H9 (cell line): ENCODE data around the gene KCNAB3. TPM values are rescaled to one million over a fixed set of nuclear protein-coding genes. Genes with fewer than 3 reads are reported as not detected.

Source experiments
- DNase-seq: peaks from one replicate; pipeline ENCODE4 v3.0.0-alpha.2; 2017
- H2AFZ ChIP-seq: one replicate; pipeline ENCODE4 v1.6.1; 2013; ENCODE audit warnings: mild to moderate bottlenecking, low read length, control low read depth, moderate library complexity
- H2AK5ac ChIP-seq: 2 replicates; pipeline ENCODE4 v1.6.1; 2013; ENCODE audit warnings: low read length, control low read depth, mixed read lengths; ENCODE audit not compliant: insufficient read length
- H2BK120ac ChIP-seq: one replicate; pipeline ENCODE4 v1.6.1; 2013; ENCODE audit warnings: low read depth, mild to moderate bottlenecking, low read length, control low read depth, inconsistent platforms; ENCODE audit not compliant: poor library complexity, severe bottlenecking
- H2BK12ac ChIP-seq: 2 replicates; pipeline ENCODE4 v1.6.1; 2013; ENCODE audit warnings: low read length, control low read depth, mixed read lengths, low read depth; ENCODE audit not compliant: insufficient read length
- H2BK15ac ChIP-seq: 2 replicates; pipeline ENCODE4 v1.6.1; 2013; ENCODE audit warnings: low read depth, low read length, control low read depth
- H2BK20ac ChIP-seq: one replicate; pipeline ENCODE4 v1.6.1; 2013; ENCODE audit warnings: low read depth, mild to moderate bottlenecking, low read length, control low read depth, inconsistent platforms; ENCODE audit not compliant: poor library complexity, severe bottlenecking
- H2BK5ac ChIP-seq: 2 replicates; pipeline ENCODE4 v1.6.1; 2013; ENCODE audit warnings: low read length, control low read depth, mixed read lengths; ENCODE audit not compliant: insufficient read length
- H3K14ac ChIP-seq: 2 replicates; pipeline ENCODE4 v1.6.1; 2013; ENCODE audit warnings: low read length, control low read depth; ENCODE audit not compliant: insufficient read depth
- H3K18ac ChIP-seq: 2 replicates; pipeline ENCODE4 v1.6.1; 2013; ENCODE audit warnings: low read depth, mild to moderate bottlenecking, mixed read lengths, low read length, control low read depth; ENCODE audit not compliant: insufficient read length
- H3K23ac ChIP-seq: 2 replicates; pipeline ENCODE4 v1.6.1; 2013; ENCODE audit warnings: low read length, control low read depth, mixed read lengths, low read depth; ENCODE audit not compliant: insufficient read length
- H3K23me2 ChIP-seq: 2 replicates; pipeline ENCODE4 v1.6.1; 2013; ENCODE audit warnings: low read depth, mild to moderate bottlenecking, mixed read lengths, low read length, control low read depth; ENCODE audit not compliant: insufficient read length, poor library complexity, severe bottlenecking
- H3K27ac ChIP-seq: 2 replicates; pipeline ENCODE4 v1.5.1; 2013; ENCODE audit warnings: low read length, control low read depth, mixed read lengths, low read depth; ENCODE audit not compliant: insufficient read length
- H3K27me3 ChIP-seq: 2 replicates; pipeline ENCODE4 v1.6.1; 2013; ENCODE audit warnings: low read length, control low read depth, inconsistent platforms; ENCODE audit not compliant: insufficient read depth
- H3K4ac ChIP-seq: 2 replicates; pipeline ENCODE4 v1.6.1; 2013; ENCODE audit warnings: low read depth, mild to moderate bottlenecking, control low read depth, inconsistent platforms, low read length, moderate library complexity
- H3K4me1 ChIP-seq: 2 replicates; pipeline ENCODE4 v1.6.1; 2013; ENCODE audit warnings: low read length, control low read depth, inconsistent platforms; ENCODE audit not compliant: insufficient read depth
- H3K4me2 ChIP-seq: 2 replicates; pipeline ENCODE4 v1.6.1; 2013; ENCODE audit warnings: low read length, control low read depth, mixed read lengths; ENCODE audit not compliant: insufficient read length, insufficient read depth
- H3K56ac ChIP-seq: 2 replicates; pipeline ENCODE4 v1.6.1; 2013; ENCODE audit warnings: low read depth, mild to moderate bottlenecking, mixed read lengths, low read length, control low read depth; ENCODE audit not compliant: insufficient read length
- H3K79me1 ChIP-seq: 2 replicates; pipeline ENCODE4 v1.6.1; 2013; ENCODE audit warnings: low read depth, mild to moderate bottlenecking, moderate library complexity, low read length, control low read depth, inconsistent platforms; ENCODE audit not compliant: insufficient read depth, poor library complexity, severe bottlenecking
- H3K79me2 ChIP-seq: 2 replicates; pipeline ENCODE4 v1.6.1; 2013; ENCODE audit warnings: low read length, control low read depth, inconsistent platforms; ENCODE audit not compliant: insufficient read depth
- H3K9ac ChIP-seq: 2 replicates; pipeline ENCODE4 v1.6.1; 2013; ENCODE audit warnings: low read length, control low read depth, mixed read lengths; ENCODE audit not compliant: insufficient read length; ENCODE audit errors: extremely low read depth
- H3K9me3 ChIP-seq: one replicate; pipeline ENCODE4 v1.6.1; 2013; ENCODE audit warnings: low read depth, low read length, inconsistent platforms; ENCODE audit not compliant: control insufficient read depth
- H3T11ph ChIP-seq: one replicate; pipeline ENCODE4 v1.6.1; 2013; ENCODE audit warnings: mild to moderate bottlenecking, low read length, control low read depth, inconsistent platforms
- H4K20me1 ChIP-seq: one replicate; pipeline ENCODE4 v1.6.1; 2013; ENCODE audit not compliant: control insufficient read depth, insufficient read length, insufficient read depth
- H4K5ac ChIP-seq: 2 replicates; pipeline ENCODE4 v1.6.1; 2013; ENCODE audit warnings: low read depth, mild to moderate bottlenecking, mixed read lengths, low read length, control low read depth; ENCODE audit not compliant: insufficient read length
- H4K8ac ChIP-seq: replicated peaks from 2 replicates; pipeline ENCODE4 v1.6.1; 2013; ENCODE audit warnings: low read length, control low read depth, mixed read lengths, low read depth; ENCODE audit not compliant: insufficient read length
- H4K91ac ChIP-seq: 2 replicates; pipeline ENCODE4 v1.6.1; 2013; ENCODE audit warnings: low read depth, mild to moderate bottlenecking, moderate library complexity, mixed read lengths, low read length, control low read depth; ENCODE audit not compliant: insufficient read length
- H3K27ac Mint-ChIP-seq, 3 experiments: 2 replicates in 2 of 3; 3 replicates in 1 of 3; pipeline ENCODE4 v1.8.0; 2020 to 2021; ENCODE audit warnings: mixed read lengths in 3 of 3, mild to moderate bottlenecking in 1 of 3, moderate library complexity in 1 of 3
- H3K27me3 Mint-ChIP-seq: 2 replicates; pipeline ENCODE4 v1.8.0; 2021; ENCODE audit warnings: low read depth, mild to moderate bottlenecking, moderate library complexity, mixed read lengths
- H3K36me3 Mint-ChIP-seq, 3 experiments: 2 replicates in 2 of 3; 3 replicates in 1 of 3; pipeline ENCODE4 v1.8.0; 2020 to 2021; ENCODE audit warnings: low read depth in 3 of 3, mixed read lengths in 3 of 3; ENCODE audit not compliant: insufficient read depth in 1 of 3
- H3K4me1 Mint-ChIP-seq, 2 experiments: 2 replicates each; pipeline ENCODE4 v1.8.0; 2020; ENCODE audit warnings: mixed read lengths in 2 of 2
- H3K4me3 Mint-ChIP-seq, 2 experiments: 2 replicates in 1 of 2; 3 replicates in 1 of 2; pipeline ENCODE4 v1.8.0; 2020 to 2021; ENCODE audit warnings: mild to moderate bottlenecking in 2 of 2, mixed read lengths in 2 of 2, moderate library complexity in 1 of 2
- H3K9me3 Mint-ChIP-seq, 2 experiments: 2 replicates in 1 of 2; 3 replicates in 1 of 2; pipeline ENCODE4 v1.8.0; 2020; ENCODE audit warnings: mild to moderate bottlenecking in 2 of 2, mixed read lengths in 2 of 2, moderate library complexity in 1 of 2
- total RNA-seq: library from RNA; stranded (reverse); gene quantifications from 2 replicates; pipeline ENCODE4 v1.2.1, GENCODE V29; 2021
- TF ChIP-seq, protein P1 (sequence below): fragments of 200-600 bp; sonication (generic); conservative IDR thresholded peaks from 3 replicates; pipeline ENCODE4 v1.8.0; 2021; ENCODE audit warnings: antibody characterized with exemption, mild to moderate bottlenecking

The KCNAB3 gene
- total RNA-seq, 1 experiment from 2014 or later, result 6.4 TPM

DNA sequence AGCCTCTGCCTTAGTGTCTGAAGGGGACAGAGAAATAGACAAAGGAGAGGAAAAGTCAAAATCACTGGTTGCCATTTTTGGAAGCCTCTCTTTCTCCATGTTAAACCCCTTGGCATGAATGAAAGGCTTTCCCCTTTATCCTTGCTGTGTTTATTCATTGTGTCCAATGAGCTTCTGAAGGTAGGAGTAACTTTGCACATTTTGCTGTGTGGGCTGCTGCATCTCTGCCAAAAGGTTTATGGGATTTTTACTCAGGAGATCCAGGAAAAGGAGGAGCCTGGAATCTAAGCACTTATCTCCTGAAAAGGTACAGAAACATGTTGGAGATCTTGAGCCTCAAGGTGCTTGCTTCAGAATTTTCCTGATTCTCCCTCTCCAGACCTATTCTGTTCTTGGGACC, 6.2 kb upstream of the KCNAB3 start:
- no peak overlapping the region for H2BK5ac ChIP-seq
- no peak overlapping the region for H4K8ac ChIP-seq
- no peak for DNase-seq
- Mint-ChIP-seq H3K4me3 (no peak overlapping the region), H3K9me3 (no peaks in the 10 kb centered on the region), H3K27me3 (peaks cover 3% of the 10 kb centered on the region; the same call in 1 of the 2 replicates), H3K36me3 (peaks cover 12 to 52% (median 49%) of the 10 kb centered on the region in 3 experiments; a peak in 5 of 7 replicates), H3K27ac (no peak overlapping the region), H3K4me1 (peaks cover 18 to 19% of the 10 kb centered on the region in 2 experiments)
- no peak overlapping the region for H3K18ac ChIP-seq
- H3K27ac ChIP-seq, result no peak overlapping the region
- no peak overlapping the region for H2BK120ac ChIP-seq
- H3K9me3 ChIP-seq, result no peaks in the 10 kb centered on the region
- H4K20me1 ChIP-seq, result no peaks in the 10 kb centered on the region
- H3K56ac ChIP-seq, result no peak overlapping the region
- H4K5ac ChIP-seq, result no peak overlapping the region
- H2BK20ac ChIP-seq, result no peak overlapping the region
- H3K23me2 ChIP-seq, result peaks cover 14% of the 10 kb centered on the region
- H3K4ac ChIP-seq, result no peak overlapping the region
- no peak overlapping the region for H2BK12ac ChIP-seq
- H3K9ac ChIP-seq, result no peak overlapping the region
- H3K14ac ChIP-seq, result no peak overlapping the region
- H3K27me3 ChIP-seq, result no peaks in the 10 kb centered on the region; the same call in 1 of the 2 replicates
- no peak overlapping the region for H3T11ph ChIP-seq
- TF ChIP-seq, protein P1, sequence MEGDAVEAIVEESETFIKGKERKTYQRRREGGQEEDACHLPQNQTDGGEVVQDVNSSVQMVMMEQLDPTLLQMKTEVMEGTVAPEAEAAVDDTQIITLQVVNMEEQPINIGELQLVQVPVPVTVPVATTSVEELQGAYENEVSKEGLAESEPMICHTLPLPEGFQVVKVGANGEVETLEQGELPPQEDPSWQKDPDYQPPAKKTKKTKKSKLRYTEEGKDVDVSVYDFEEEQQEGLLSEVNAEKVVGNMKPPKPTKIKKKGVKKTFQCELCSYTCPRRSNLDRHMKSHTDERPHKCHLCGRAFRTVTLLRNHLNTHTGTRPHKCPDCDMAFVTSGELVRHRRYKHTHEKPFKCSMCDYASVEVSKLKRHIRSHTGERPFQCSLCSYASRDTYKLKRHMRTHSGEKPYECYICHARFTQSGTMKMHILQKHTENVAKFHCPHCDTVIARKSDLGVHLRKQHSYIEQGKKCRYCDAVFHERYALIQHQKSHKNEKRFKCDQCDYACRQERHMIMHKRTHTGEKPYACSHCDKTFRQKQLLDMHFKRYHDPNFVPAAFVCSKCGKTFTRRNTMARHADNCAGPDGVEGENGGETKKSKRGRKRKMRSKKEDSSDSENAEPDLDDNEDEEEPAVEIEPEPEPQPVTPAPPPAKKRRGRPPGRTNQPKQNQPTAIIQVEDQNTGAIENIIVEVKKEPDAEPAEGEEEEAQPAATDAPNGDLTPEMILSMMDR, result no peak
- H3K23ac ChIP-seq, result no peak overlapping the region
- H2BK15ac ChIP-seq, result no peak overlapping the region
- H4K91ac ChIP-seq, result no peak overlapping the region
- no peak overlapping the region for H3K4me2 ChIP-seq
- H3K79me1 ChIP-seq, result no peaks in the 10 kb centered on the region
- H3K4me1 ChIP-seq, result no peaks in the 10 kb centered on the region
- H3K79me2 ChIP-seq, result no peaks in the 10 kb centered on the region
- H2AFZ ChIP-seq, result no peak overlapping the region
- H2AK5ac ChIP-seq, result no peak overlapping the region
